ENCODE data around the gene RUNX1. TPM values are rescaled to one million over a fixed set of nuclear protein-coding genes. Genes with fewer than 3 reads are reported as not detected.

Gene RUNX1
- total and polyA plus RNA-seq, 2 of the 13 experiments (the other 11 are each of a cell fraction or from before 2014, with no cell fraction given) = 5.4 to 6.4 TPM

DNA sequence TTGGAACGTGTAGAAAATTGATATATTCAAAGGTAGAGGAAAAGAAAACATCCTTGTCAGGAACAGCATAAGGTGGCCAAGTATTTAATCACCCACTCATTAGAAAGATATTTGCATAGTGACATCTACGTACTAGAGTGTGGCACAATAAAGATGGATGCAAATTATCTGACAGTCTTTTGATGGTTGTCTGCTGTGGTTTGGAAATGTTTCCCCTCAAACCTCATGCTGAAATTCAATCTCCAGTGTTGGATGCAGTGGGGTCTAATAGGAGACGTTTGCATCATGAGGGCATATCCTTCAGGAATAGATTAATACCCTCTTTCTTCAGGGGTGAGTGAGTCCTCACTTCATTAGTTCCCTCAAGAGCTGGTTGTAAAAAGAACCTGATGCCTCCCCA, 34.1 kb upstream of the RUNX1 start:
- no peak for ATAC-seq
- 19% methylated on average over 3 of the region's 3 CpGs for WGBS (ENCODE audit: low lambda C conversion rate)
- no peak for TF ChIP-seq ZNF619 (CRISPR knock-in tag; IDR thresholded peaks at IDR 0.05)
- TF ChIP-seq, protein P1, sequence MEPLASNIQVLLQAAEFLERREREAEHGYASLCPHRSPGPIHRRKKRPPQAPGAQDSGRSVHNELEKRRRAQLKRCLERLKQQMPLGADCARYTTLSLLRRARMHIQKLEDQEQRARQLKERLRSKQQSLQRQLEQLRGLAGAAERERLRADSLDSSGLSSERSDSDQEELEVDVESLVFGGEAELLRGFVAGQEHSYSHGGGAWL (CRISPR knock-in tag; IDR thresholded peaks at IDR 0.05) = no peak
- TF ChIP-seq, protein P2, sequence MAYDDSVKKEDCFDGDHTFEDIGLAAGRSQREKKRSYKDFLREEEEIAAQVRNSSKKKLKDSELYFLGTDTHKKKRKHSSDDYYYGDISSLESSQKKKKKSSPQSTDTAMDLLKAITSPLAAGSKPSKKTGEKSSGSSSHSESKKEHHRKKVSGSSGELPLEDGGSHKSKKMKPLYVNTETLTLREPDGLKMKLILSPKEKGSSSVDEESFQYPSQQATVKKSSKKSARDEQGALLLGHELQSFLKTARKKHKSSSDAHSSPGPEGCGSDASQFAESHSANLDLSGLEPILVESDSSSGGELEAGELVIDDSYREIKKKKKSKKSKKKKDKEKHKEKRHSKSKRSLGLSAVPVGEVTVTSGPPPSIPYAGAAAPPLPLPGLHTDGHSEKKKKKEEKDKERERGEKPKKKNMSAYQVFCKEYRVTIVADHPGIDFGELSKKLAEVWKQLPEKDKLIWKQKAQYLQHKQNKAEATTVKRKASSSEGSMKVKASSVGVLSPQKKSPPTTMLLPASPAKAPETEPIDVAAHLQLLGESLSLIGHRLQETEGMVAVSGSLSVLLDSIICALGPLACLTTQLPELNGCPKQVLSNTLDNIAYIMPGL (CRISPR knock-in tag; IDR thresholded peaks at IDR 0.05; ENCODE audit: borderline replicate concordance in 1 of 2, low read depth in 1 of 2) = no peak
- TF ChIP-seq DPF2 (CRISPR knock-in tag; IDR thresholded peaks at IDR 0.05; ENCODE audit: borderline replicate concordance, low read depth) = no peak
- no peak for TF ChIP-seq MEIS2 (CRISPR knock-in tag; IDR thresholded peaks at IDR 0.05)
- TF ChIP-seq MYNN (CRISPR knock-in tag; IDR thresholded peaks at IDR 0.05; ENCODE audit: low read depth) = no peak
- TF ChIP-seq MAFG (CRISPR knock-in tag; IDR thresholded peaks at IDR 0.05) = no peak
- TF ChIP-seq TRIM24 (CRISPR knock-in tag; IDR thresholded peaks at IDR 0.05) = no peak
- TF ChIP-seq, protein P3, sequence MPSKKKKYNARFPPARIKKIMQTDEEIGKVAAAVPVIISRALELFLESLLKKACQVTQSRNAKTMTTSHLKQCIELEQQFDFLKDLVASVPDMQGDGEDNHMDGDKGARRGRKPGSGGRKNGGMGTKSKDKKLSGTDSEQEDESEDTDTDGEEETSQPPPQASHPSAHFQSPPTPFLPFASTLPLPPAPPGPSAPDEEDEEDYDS (CRISPR knock-in tag; IDR thresholded peaks at IDR 0.05) = no peak
- TF ChIP-seq, protein P4, sequence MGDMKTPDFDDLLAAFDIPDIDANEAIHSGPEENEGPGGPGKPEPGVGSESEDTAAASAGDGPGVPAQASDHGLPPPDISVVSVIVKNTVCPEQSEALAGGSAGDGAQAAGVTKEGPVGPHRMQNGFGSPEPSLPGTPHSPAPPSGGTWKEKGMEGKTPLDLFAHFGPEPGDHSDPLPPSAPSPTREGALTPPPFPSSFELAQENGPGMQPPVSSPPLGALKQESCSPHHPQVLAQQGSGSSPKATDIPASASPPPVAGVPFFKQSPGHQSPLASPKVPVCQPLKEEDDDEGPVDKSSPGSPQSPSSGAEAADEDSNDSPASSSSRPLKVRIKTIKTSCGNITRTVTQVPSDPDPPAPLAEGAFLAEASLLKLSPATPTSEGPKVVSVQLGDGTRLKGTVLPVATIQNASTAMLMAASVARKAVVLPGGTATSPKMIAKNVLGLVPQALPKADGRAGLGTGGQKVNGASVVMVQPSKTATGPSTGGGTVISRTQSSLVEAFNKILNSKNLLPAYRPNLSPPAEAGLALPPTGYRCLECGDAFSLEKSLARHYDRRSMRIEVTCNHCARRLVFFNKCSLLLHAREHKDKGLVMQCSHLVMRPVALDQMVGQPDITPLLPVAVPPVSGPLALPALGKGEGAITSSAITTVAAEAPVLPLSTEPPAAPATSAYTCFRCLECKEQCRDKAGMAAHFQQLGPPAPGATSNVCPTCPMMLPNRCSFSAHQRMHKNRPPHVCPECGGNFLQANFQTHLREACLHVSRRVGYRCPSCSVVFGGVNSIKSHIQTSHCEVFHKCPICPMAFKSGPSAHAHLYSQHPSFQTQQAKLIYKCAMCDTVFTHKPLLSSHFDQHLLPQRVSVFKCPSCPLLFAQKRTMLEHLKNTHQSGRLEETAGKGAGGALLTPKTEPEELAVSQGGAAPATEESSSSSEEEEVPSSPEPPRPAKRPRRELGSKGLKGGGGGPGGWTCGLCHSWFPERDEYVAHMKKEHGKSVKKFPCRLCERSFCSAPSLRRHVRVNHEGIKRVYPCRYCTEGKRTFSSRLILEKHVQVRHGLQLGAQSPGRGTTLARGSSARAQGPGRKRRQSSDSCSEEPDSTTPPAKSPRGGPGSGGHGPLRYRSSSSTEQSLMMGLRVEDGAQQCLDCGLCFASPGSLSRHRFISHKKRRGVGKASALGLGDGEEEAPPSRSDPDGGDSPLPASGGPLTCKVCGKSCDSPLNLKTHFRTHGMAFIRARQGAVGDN (CRISPR knock-in tag; IDR thresholded peaks at IDR 0.05) = no peak
- no peak for TF ChIP-seq ZNF556 (CRISPR knock-in tag; IDR thresholded peaks at IDR 0.05; ENCODE audit: borderline replicate concordance)
- TF ChIP-seq ZNF777 (CRISPR knock-in tag; IDR thresholded peaks at IDR 0.05) = no peak
- TF ChIP-seq ZNF430 (CRISPR knock-in tag; IDR thresholded peaks at IDR 0.05) = no peak
- TF ChIP-seq SIX1 (CRISPR knock-in tag; IDR thresholded peaks at IDR 0.05; ENCODE audit: borderline replicate concordance) = no peak
- TF ChIP-seq TSC22D2 (CRISPR knock-in tag; IDR thresholded peaks at IDR 0.05; ENCODE audit: borderline replicate concordance) = no peak
- TF ChIP-seq, protein P5, sequence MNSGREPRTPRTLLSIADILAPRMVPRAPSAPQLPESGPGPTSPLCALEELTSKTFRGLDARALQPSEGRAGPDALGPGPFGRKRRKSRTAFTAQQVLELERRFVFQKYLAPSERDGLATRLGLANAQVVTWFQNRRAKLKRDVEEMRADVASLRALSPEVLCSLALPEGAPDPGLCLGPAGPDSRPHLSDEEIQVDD (CRISPR knock-in tag; IDR thresholded peaks at IDR 0.05; ENCODE audit: borderline replicate concordance) = no peak
- TF ChIP-seq BHLHE40 (IDR thresholded peaks at IDR 0.05; ENCODE audit: low read length) = no peak
- TF ChIP-seq DR1 (CRISPR knock-in tag; IDR thresholded peaks at IDR 0.05) = no peak
- Histone ChIP-seq H3K27me3 (ENCODE audit: control insufficient read depth in 1 of 2, insufficient read depth in 2 of 2, low read length in 2 of 2) (no peaks in the 10 kb centered on the region; a peak in 1 of 5 replicates), H3K4me1 (ENCODE audit: insufficient read depth, low read length) (no peaks in the 10 kb centered on the region), H3K79me2 (ENCODE audit: insufficient read depth, low read length) (no peaks in the 10 kb centered on the region), H3K4me3 (replicated peaks in 1 of 3; ENCODE audit: insufficient read depth in 1 of 3, low read depth in 2 of 3, low read length in 3 of 3) (no peak overlapping the region), H4K20me1 (ENCODE audit: insufficient read depth, low read length) (no peaks in the 10 kb centered on the region), H3K4me2 (ENCODE audit: low read depth, low read length) (no peak overlapping the region), H3K9ac (ENCODE audit: insufficient read depth, low read depth, low read length) (no peak overlapping the region), H3K36me3 (replicated peaks in 1 of 2; ENCODE audit: control insufficient read depth in 1 of 2, insufficient read depth in 2 of 2, low read length in 2 of 2) (no peaks in the 10 kb centered on the region), H3K27ac (ENCODE audit: extremely low read length, insufficient read depth, low read length) (no peak overlapping the region), H2AFZ (ENCODE audit: low read length) (no peak overlapping the region), H3K9me3 (ENCODE audit: low read length) (no peaks in the 10 kb centered on the region)
- BruUV-seq (replicated peaks) = no TSS peak
- in situ Hi-C loops (cut with HindIII; ENCODE audit: extremely low pct_ligation_motif_present, low pct_unique_long_range_greater_than_20kb) (no loop called here), intact Hi-C loops (cut with micrococcal nuclease; ENCODE audit: unreplicated experiment) (no loop called here)
- FAIRE-seq = no peak
- ChIA-PET CTCF (ENCODE audit: low intra/inter-chr PET ratio, low total read pairs) (no interaction called here), POLR2A (no interaction called here)
- no peak for DNase-seq (ENCODE audit: low spot score)

Measured in HepG2 (cell line).